HEK293T (cell line): ENCODE data around the gene SCNM1.
"Not testable (repeated sequence)": the region's sequence is repeated elsewhere in the genome, so short reads cannot be mapped to it uniquely, and the experiment has no call there.

Source experiments
- CTCF ChIA-PET: fragments of 350-600 bp; formaldehyde crosslinking; extraction: SDS; loops from one replicate; lab custom pipeline; 2021; ENCODE audit warnings: antibody characterized with exemption, inconsistent platforms; lab: Yijun Ruan, JAX
- POLR2A ChIA-PET: fragments of 350-600 bp; formaldehyde crosslinking; extraction: SDS; loops from one replicate; lab custom pipeline; 2020; ENCODE audit warnings: antibody characterized with exemption, inconsistent platforms; lab: Yijun Ruan, JAX
- DNase-seq: peaks from one replicate; pipeline ENCODE4 v3.0.0; 2012; ENCODE audit warnings: mixed read lengths; ENCODE audit errors: extremely low spot score
- ARNT ChIP-seq: fragments of 450-650 bp; IDR thresholded peaks from 2 replicates; pipeline ENCODE4 v1.6.1; 2017; ENCODE audit warnings: mild to moderate bottlenecking
- BHLHE40 ChIP-seq: fragments of 450-650 bp; IDR thresholded peaks from 2 replicates; pipeline ENCODE4 v1.6.1; 2016; ENCODE audit warnings: mild to moderate bottlenecking, moderate library complexity, borderline replicate concordance
- CTBP1 ChIP-seq: fragments of 450-650 bp; IDR thresholded peaks from 2 replicates; pipeline ENCODE4 v1.6.1; 2016; ENCODE audit warnings: borderline replicate concordance
- ELF4 ChIP-seq: fragments of 450-650 bp; IDR thresholded peaks from 2 replicates; pipeline ENCODE4 v1.6.1; 2017; ENCODE audit warnings: antibody characterized with exemption
- FOXA1 ChIP-seq: fragments of 450-650 bp; IDR thresholded peaks from 2 replicates; pipeline ENCODE4 v1.6.1; 2016; ENCODE audit warnings: mild to moderate bottlenecking
- FOXK2 ChIP-seq: fragments of 450-650 bp; IDR thresholded peaks from 2 replicates; pipeline ENCODE4 v1.6.1; 2016; ENCODE audit warnings: mild to moderate bottlenecking
- FOXM1 ChIP-seq: fragments of 450-650 bp; IDR thresholded peaks from 2 replicates; pipeline ENCODE4 v1.6.1; 2017; ENCODE audit warnings: mild to moderate bottlenecking, borderline replicate concordance
- HDGF ChIP-seq: fragments of 450-650 bp; IDR thresholded peaks from 2 replicates; pipeline ENCODE4 v1.6.1; 2017; ENCODE audit warnings: antibody characterized with exemption, borderline replicate concordance
- L3MBTL2 ChIP-seq: fragments of 450-650 bp; conservative IDR thresholded peaks from 2 replicates; pipeline ENCODE4 v1.6.1; 2016; ENCODE audit warnings: mild to moderate bottlenecking
- LEF1 ChIP-seq: fragments of 450-650 bp; IDR thresholded peaks from 2 replicates; pipeline ENCODE4 v1.6.1; 2017; ENCODE audit warnings: mild to moderate bottlenecking, borderline replicate concordance
- NFRKB ChIP-seq: fragments of 450-650 bp; IDR thresholded peaks from 2 replicates; pipeline ENCODE4 v1.6.1; 2016; ENCODE audit warnings: mild to moderate bottlenecking, moderate library complexity
- PKNOX1 ChIP-seq: fragments of 450-650 bp; IDR thresholded peaks from 2 replicates; pipeline ENCODE4 v1.6.1; 2016
- SP1 ChIP-seq: fragments of 450-650 bp; IDR thresholded peaks from 2 replicates; pipeline ENCODE4 v1.6.1; 2017
- SUZ12 ChIP-seq: fragments of 450-650 bp; IDR thresholded peaks from 2 replicates; pipeline ENCODE4 v1.6.1; 2016; ENCODE audit warnings: mild to moderate bottlenecking
- TARDBP ChIP-seq: fragments of 450-650 bp; IDR thresholded peaks from 2 replicates; pipeline ENCODE4 v1.6.1; 2016
- ZNF384 ChIP-seq: fragments of 450-650 bp; IDR thresholded peaks from 2 replicates; pipeline ENCODE4 v1.6.1; 2016

SCNM1 gene

DNA sequence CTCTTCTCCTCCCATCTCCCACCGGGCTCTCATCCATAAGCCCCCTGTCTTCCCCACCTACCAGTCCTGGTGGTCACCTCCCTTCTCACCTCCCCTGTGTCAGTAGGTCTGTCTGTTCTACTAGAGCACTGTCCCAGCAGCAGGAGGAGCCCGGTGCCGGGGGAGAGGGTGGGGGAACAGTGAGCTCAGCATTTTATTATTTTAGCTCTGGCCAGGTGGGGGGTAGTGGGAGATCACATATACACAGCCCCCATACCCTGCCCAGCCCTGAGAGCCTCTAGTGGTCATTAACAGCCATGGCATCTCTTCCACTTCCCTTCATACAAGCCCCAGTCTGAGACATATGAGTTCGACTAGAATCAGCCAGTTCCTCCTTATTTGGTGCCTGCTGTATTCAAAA, 9.9 kb downstream of the SCNM1 start, which contains the start of gene TMOD4:
Gene TMOD4, minus strand, starts transcription at position 119 of the 400 bp plus-strand sequence. CDS start 1,106 bp downstream, outside the sequence.
- no peak for TF ChIP-seq ELF4
- no peak for TF ChIP-seq PKNOX1
- TF ChIP-seq LEF1 = no peak
- TF ChIP-seq BHLHE40 = no peak
- no peak for TF ChIP-seq SP1
- no peak for TF ChIP-seq FOXA1
- TF ChIP-seq ZNF384 = no peak
- TF ChIP-seq HDGF = no peak
- no peak for TF ChIP-seq SUZ12
- no peak for TF ChIP-seq FOXM1
- TF ChIP-seq NFRKB = no peak
- TF ChIP-seq FOXK2 = no peak
- no peak for TF ChIP-seq ARNT
- TF ChIP-seq TARDBP = no peak
- no peak for TF ChIP-seq L3MBTL2
- TF ChIP-seq CTBP1 = no peak
- POLR2A ChIA-PET = interaction anchor here (0.9 to 6.1 kb wide), 3 partner anchors 10 to 14 kb away, joined by 4 to 40 read pairs (median 4); partner anchors contain the start of genes LYSMD1, SCNM1 and VPS72
- CTCF ChIA-PET = interaction anchor here (0.6 to 1.3 kb wide), 4 partner anchors 9 to 268 kb away, joined by 3 to 5 read pairs (median 4); no protein-coding TSS in a partner anchor
- peak; percentile 72 for DNase-seq

GRCh38 chr1:151176514-151177045, 10.6 kb downstream of the SCNM1 start:
- TF ChIP-seq L3MBTL2 (no peak), CTBP1 (no peak), ARNT (no peak), LEF1 (no peak), ZNF384 (no peak), SUZ12 (no peak), ELF4 (no peak), NFRKB (no peak), BHLHE40 (no peak)
- CTCF ChIA-PET = interaction anchor here (0.6 to 1.3 kb wide), 6 partner anchors 11 to 369 kb away, joined by 3 to 5 read pairs (median 3); partner anchors contain the start of genes CTSK, LYSMD1 and SCNM1
- POLR2A ChIA-PET = interaction anchor here (1.5 to 6.1 kb wide), 2 partner anchors 10 to 13 kb away, joined by 3 to 40 read pairs; partner anchors contain the start of genes LYSMD1, SCNM1 and VPS72
- DNase-seq = no peak

- no peak for DNase-seq
- POLR2A ChIA-PET = no interaction called here
- CTCF ChIA-PET = no interaction called here
- TF ChIP-seq NFRKB = no peak
- TF ChIP-seq FOXA1 = no peak
- no peak for TF ChIP-seq FOXK2
- no peak for TF ChIP-seq CTBP1
- TF ChIP-seq ARNT = no peak
- no peak for TF ChIP-seq ELF4
- no peak for TF ChIP-seq BHLHE40
- no peak for TF ChIP-seq PKNOX1
- TF ChIP-seq HDGF = no peak
- TF ChIP-seq SUZ12 = no peak
- no peak for TF ChIP-seq LEF1
- TF ChIP-seq L3MBTL2 = no peak
- TF ChIP-seq FOXM1 = no peak
- TF ChIP-seq SP1 = no peak
These were observed 18.3 kb downstream of the SCNM1 start for GRCh38 chr1:151184211-151184610.

- CTCF ChIA-PET = no interaction called here
- no peak for DNase-seq
- no peak for TF ChIP-seq BHLHE40
- no peak for TF ChIP-seq SP1
- TF ChIP-seq SUZ12 = no peak
- no peak for TF ChIP-seq ELF4
- no peak for TF ChIP-seq FOXA1
- no peak for TF ChIP-seq L3MBTL2
- no peak for TF ChIP-seq ZNF384
- no peak for TF ChIP-seq HDGF
- TF ChIP-seq FOXM1 = no peak
- TF ChIP-seq FOXK2 = no peak
- TF ChIP-seq PKNOX1 = no peak
- TF ChIP-seq ARNT = no peak
- no peak for TF ChIP-seq TARDBP
- POLR2A ChIA-PET = interaction anchor here (1.3 kb wide), 1 partner anchor 16 kb away, joined by 3 read pairs; no protein-coding TSS in a partner anchor
These were observed 21.3 kb downstream of the SCNM1 start for GRCh38 chr1:151187205-151187604.

GRCh38 chr1:151188667-151189066, 22.7 kb downstream of the SCNM1 start:
- POLR2A ChIA-PET = interaction anchor here (0.8 to 2.3 kb wide), 4 partner anchors 11 to 93 kb away, joined by 3 to 14 read pairs (median 3); partner anchors contain the start of gene ZNF687

More at GRCh38 chr1:151188667-151189066, 22.7 kb downstream of the SCNM1 start:
- DNase-seq, CTCF ChIA-PET: not testable (repeated sequence)
